SK-N-SH (cell line): Measurements from ENCODE around the gene HSPA12A.

ENCODE experiments used
- CHD2 ChIP-seq: fragments of 150-350 bp; IDR thresholded peaks from 2 replicates; pipeline ENCODE4 v1.6.1; 2018; ENCODE audit warnings: low read length; ENCODE audit not compliant: partially characterized antibody
- FOXM1 ChIP-seq: IDR thresholded peaks from 2 replicates; pipeline ENCODE4 v1.4.0; 2012; ENCODE audit warnings: low read depth, mild to moderate bottlenecking
- RAD21 ChIP-seq: IDR thresholded peaks from 2 replicates; pipeline ENCODE4 v1.6.1; 2012; ENCODE audit warnings: mild to moderate bottlenecking, low read length
- RFX5 ChIP-seq: IDR thresholded peaks from 2 replicates; pipeline ENCODE4 v1.6.1; 2012; ENCODE audit warnings: mild to moderate bottlenecking, improper control_type of control experiment, low read length
- SMC3 ChIP-seq: IDR thresholded peaks from 2 replicates; pipeline ENCODE4 v1.6.1; 2012; ENCODE audit warnings: low read depth, low read length, improper control_type of control experiment
- TF ChIP-seq, protein P1 (sequence below): fragments of 200-600 bp; sonication (generic); IDR thresholded peaks from 2 replicates; pipeline ENCODE4 v1.6.1; 2017; ENCODE audit warnings: antibody characterized with exemption, mild to moderate bottlenecking, moderate library complexity
- TF ChIP-seq, protein P2 (sequence below): IDR thresholded peaks from 2 replicates; pipeline ENCODE4 v1.4.0; 2012; ENCODE audit warnings: low read depth

DNA sequence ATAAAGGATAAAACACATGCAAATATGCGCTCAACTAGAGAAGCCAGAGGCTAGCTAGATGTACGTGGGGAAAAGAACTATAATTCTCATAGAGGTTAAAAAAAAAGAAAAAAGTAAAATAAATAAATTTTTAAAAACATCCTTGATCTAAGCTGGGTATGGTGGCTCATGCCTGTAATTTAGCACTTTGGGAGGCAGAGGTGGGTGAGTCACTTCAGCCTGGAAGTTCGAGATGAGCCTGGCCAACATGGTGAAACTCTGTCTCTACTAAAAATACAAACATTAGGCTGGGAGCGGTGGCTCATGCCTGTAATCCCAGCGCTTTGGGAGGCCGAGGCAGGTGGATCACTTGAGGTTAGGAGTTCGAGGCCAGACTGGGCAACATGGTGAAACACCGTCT, 18.6 kb upstream of the HSPA12A start:
- TF ChIP-seq, protein P1, sequence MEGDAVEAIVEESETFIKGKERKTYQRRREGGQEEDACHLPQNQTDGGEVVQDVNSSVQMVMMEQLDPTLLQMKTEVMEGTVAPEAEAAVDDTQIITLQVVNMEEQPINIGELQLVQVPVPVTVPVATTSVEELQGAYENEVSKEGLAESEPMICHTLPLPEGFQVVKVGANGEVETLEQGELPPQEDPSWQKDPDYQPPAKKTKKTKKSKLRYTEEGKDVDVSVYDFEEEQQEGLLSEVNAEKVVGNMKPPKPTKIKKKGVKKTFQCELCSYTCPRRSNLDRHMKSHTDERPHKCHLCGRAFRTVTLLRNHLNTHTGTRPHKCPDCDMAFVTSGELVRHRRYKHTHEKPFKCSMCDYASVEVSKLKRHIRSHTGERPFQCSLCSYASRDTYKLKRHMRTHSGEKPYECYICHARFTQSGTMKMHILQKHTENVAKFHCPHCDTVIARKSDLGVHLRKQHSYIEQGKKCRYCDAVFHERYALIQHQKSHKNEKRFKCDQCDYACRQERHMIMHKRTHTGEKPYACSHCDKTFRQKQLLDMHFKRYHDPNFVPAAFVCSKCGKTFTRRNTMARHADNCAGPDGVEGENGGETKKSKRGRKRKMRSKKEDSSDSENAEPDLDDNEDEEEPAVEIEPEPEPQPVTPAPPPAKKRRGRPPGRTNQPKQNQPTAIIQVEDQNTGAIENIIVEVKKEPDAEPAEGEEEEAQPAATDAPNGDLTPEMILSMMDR: no peak
- TF ChIP-seq SMC3: no peak
- no peak for TF ChIP-seq FOXM1
- no peak for TF ChIP-seq CHD2
- TF ChIP-seq, protein P2, sequence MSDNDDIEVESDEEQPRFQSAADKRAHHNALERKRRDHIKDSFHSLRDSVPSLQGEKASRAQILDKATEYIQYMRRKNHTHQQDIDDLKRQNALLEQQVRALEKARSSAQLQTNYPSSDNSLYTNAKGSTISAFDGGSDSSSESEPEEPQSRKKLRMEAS: no peak
- TF ChIP-seq RAD21: no peak
- no peak for TF ChIP-seq RFX5
